A673 (cell line): Measurements from ENCODE around the gene CDH23. TPM values are rescaled to one million over a fixed set of nuclear protein-coding genes. Genes with fewer than 3 reads are reported as not detected.

Source experiments
- BruUV-seq: library from RNA; stranded (reverse); fragments of 400-500 nt; replicated peaks from 2 replicates; lab custom pipeline; 2021; lab: Mats Ljungman, UMichigan
- CTCF ChIA-PET: fragments of 300-600 bp; sonication (Branson Sonifier 250); formaldehyde crosslinking; loops from one replicate; lab custom pipeline; 2022; ENCODE audit warnings: antibody characterized with exemption; lab: Charles Lee
- POLR2A ChIA-PET: fragments of 300-600 bp; sonication (Branson Sonifier 250); formaldehyde crosslinking; loops from one replicate; lab custom pipeline; 2022; ENCODE audit warnings: antibody characterized with exemption; ENCODE audit not compliant: low non-redundant PET; lab: Charles Lee
- DNase-seq: peaks from one replicate; pipeline ENCODE4 v3.0.0-alpha.2; 2015; ENCODE audit warnings: low spot score
- H3K27ac ChIP-seq: fragments of 200-600 bp; sonication (generic); 2 replicates; pipeline ENCODE4 v1.5.1; 2016; ENCODE audit warnings: mixed run types, low read depth, mild to moderate bottlenecking, mixed read lengths, antibody characterized with exemption, low read length; ENCODE audit not compliant: poor library complexity, severe bottlenecking
- H3K27me3 ChIP-seq: fragments of 200-600 bp; sonication (generic); replicated peaks from 2 replicates; pipeline ENCODE4 v1.6.1; 2017; ENCODE audit warnings: mixed run types, low read depth, mild to moderate bottlenecking, mixed read lengths, antibody characterized with exemption, low read length; ENCODE audit not compliant: insufficient read depth, poor library complexity
- H3K36me3 ChIP-seq: fragments of 200-600 bp; sonication (generic); 2 replicates; pipeline ENCODE4 v1.6.1; 2016; ENCODE audit warnings: mixed run types, mild to moderate bottlenecking, mixed read lengths, antibody characterized with exemption, low read length; ENCODE audit not compliant: insufficient read depth, poor library complexity, severe bottlenecking
- H3K4me1 ChIP-seq: fragments of 200-600 bp; sonication (generic); 2 replicates; pipeline ENCODE4 v1.6.1; 2017; ENCODE audit warnings: mixed run types, mild to moderate bottlenecking, mixed read lengths, antibody characterized with exemption, low read length; ENCODE audit not compliant: insufficient read depth, poor library complexity, severe bottlenecking
- H3K4me3 ChIP-seq: fragments of 200-600 bp; sonication (generic); 2 replicates; pipeline ENCODE4 v1.5.1; 2016; ENCODE audit warnings: low read depth, mixed run types, mild to moderate bottlenecking, mixed read lengths, low read length; ENCODE audit not compliant: poor library complexity, severe bottlenecking
- H3K9me3 ChIP-seq: fragments of 200-600 bp; sonication (generic); 2 replicates; pipeline ENCODE4 v1.6.1; 2016; ENCODE audit warnings: mixed run types, low read depth, mild to moderate bottlenecking, mixed read lengths, antibody characterized with exemption, low read length; ENCODE audit not compliant: poor library complexity, severe bottlenecking
- CTCF ChIP-seq: fragments of 300-800, 200-600 bp; sonication (generic); conservative IDR thresholded peaks from 2 replicates; pipeline ENCODE4 v1.5.1; 2017; ENCODE audit warnings: low read depth, mild to moderate bottlenecking, antibody characterized with exemption, low read length, moderate library complexity, mixed read lengths
- EZH2 ChIP-seq: fragments of 200-600 bp; sonication (generic); IDR thresholded peaks from 2 replicates; pipeline ENCODE4 v1.6.1; 2017; ENCODE audit warnings: borderline replicate concordance, low read depth, mild to moderate bottlenecking, mixed read lengths, antibody characterized with exemption, low read length; ENCODE audit not compliant: poor library complexity, severe bottlenecking
- intact Hi-C: fragments of 100-400 bp; cut with micrococcal nuclease; formaldehyde crosslinking; loops from one replicate; pipeline ENCODE4 v1.10.0; 2022; ENCODE audit not compliant: unreplicated experiment
- total RNA-seq: library from RNA; stranded (reverse); gene quantifications from 2 replicates; pipeline ENCODE4 v1.2.3, GENCODE V29; 2021

CDH23 gene
- total RNA-seq, 1 experiment from 2014 or later, result 49.7 TPM

GRCh38 chr10:71829171-71829570 lies 432.5 kb downstream of the CDH23 start:
- ChIA-PET CTCF (no interaction called here), POLR2A (no interaction called here)
- intact Hi-C loops, result no loop called here
- no peaks in the 10 kb centered on the region for H3K4me1 ChIP-seq
- H3K27me3 ChIP-seq, result no peaks in the 10 kb centered on the region
- peaks cover 78% of the 10 kb centered on the region for H3K36me3 ChIP-seq
- no peaks in the 10 kb centered on the region for H3K9me3 ChIP-seq
- H3K4me3 ChIP-seq, result no peak overlapping the region
- TF ChIP-seq EZH2 (no peak), CTCF (no peak)
- no TSS peak for BruUV-seq
- no peak for DNase-seq
- H3K27ac ChIP-seq, result no peak overlapping the region

- Histone ChIP-seq H3K4me1 (no peaks in the 10 kb centered on the region), H3K36me3 (peaks cover 71% of the 10 kb centered on the region), H3K4me3 (no peak overlapping the region), H3K27ac (no peak overlapping the region), H3K9me3 (no peaks in the 10 kb centered on the region), H3K27me3 (no peaks in the 10 kb centered on the region)
- DNase-seq, result no peak
- ChIA-PET CTCF (no interaction called here), POLR2A (no interaction called here)
- BruUV-seq, result no TSS peak
- TF ChIP-seq EZH2, result no peak
- intact Hi-C loops, result no loop called here
Measured at GRCh38 chr10:71829896-71830295, 433.2 kb downstream of the CDH23 start.

- ChIA-PET CTCF (no interaction called here), POLR2A (no interaction called here)
- TF ChIP-seq CTCF (no peak), EZH2 (no peak)
- Histone ChIP-seq H3K27me3 (no peaks in the 10 kb centered on the region), H3K27ac (no peak overlapping the region), H3K36me3 (peaks cover 63% of the 10 kb centered on the region), H3K4me1 (peaks cover 4% of the 10 kb centered on the region), H3K9me3 (no peaks in the 10 kb centered on the region), H3K4me3 (no peak overlapping the region)
- BruUV-seq, result no TSS peak
- DNase-seq, result no peak
- intact Hi-C loops, result no loop called here
Measured at GRCh38 chr10:71830726-71831125, 434.0 kb downstream of the CDH23 start.

- no peaks in the 10 kb centered on the region for H3K9me3 ChIP-seq
Measured at GRCh38 chr10:71831646-71832552, 435.2 kb downstream of the CDH23 start.

More at GRCh38 chr10:71831646-71832552, 435.2 kb downstream of the CDH23 start:
- no peak for DNase-seq
- H3K27ac ChIP-seq, result no peak overlapping the region
- ChIA-PET POLR2A (no interaction called here), CTCF (no interaction called here)
- intact Hi-C loops, result no loop called here
- TF ChIP-seq CTCF (no peak), EZH2 (no peak)
- peaks cover 16% of the 10 kb centered on the region for H3K4me1 ChIP-seq
- H3K36me3 ChIP-seq, result peaks cover 51% of the 10 kb centered on the region
- H3K4me3 ChIP-seq, result no peak overlapping the region
- H3K27me3 ChIP-seq, result no peaks in the 10 kb centered on the region
- BruUV-seq, result no TSS peak
